Adipose tissue (tissue), 3 donors: ENCODE measurements around the gene GLT8D2. TPM values are rescaled to one million over a fixed set of nuclear protein-coding genes. Genes with fewer than 3 reads are reported as not detected.

Experiments used
- H3K27ac ChIP-seq: one replicate; pipeline ENCODE4 v1.5.1; 2013; ENCODE audit warnings: low read depth, low read length
- WGBS, 3 donors: extraction: QIAGEN DNeasy Blood & Tissue Kit; methylation state at CpG; one replicate each; pipeline ENCODE4 v1.1.7; 2013; 5-methylcytosine and 5-hydroxymethylcytosine counted together
- polyA plus RNA-seq, 3 donors: library from polyadenylated mRNA; stranded (reverse); fragments of 200-250 nt; gene quantifications; one replicate each; pipeline ENCODE4 v1.2.3, GENCODE V29; 2013
- donor health status: healthy with polysubstance abuse.
- donor health status: Bipolar disorder and iron deficiency.
- donor health status: healthy.

Gene GLT8D2
- polyA plus RNA-seq, 3 donors, result 1.0 to 29.4 (median 7.1) TPM

- WGBS, 3 donors, result 11 to 23% (median 22%) methylated on average over 3 of the region's 3 CpGs
- H3K27ac ChIP-seq, result no peak overlapping the region
These were observed 85.2 kb downstream of the GLT8D2 start for GRCh38 chr12:103964805-103965204.

DNA sequence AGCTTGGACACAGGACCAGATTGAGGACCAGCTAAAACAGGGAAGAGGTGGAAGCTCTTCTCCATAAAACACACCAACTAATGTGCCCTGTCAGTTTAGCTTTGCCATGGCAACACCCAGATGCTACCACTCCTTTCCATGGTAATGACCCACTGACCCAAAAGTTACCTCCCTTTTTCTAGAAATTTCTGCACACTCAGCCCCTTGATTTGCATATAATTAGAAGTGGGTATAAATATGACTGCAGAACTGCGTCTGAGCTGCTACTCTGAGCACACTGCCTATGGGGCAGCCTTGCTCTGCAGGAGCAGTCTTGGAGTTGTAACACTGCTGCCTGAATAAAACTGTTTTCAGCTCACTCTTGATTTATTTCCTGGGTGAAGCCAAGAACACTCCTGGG lies 87.5 kb downstream of the GLT8D2 start:
- WGBS, 3 donors, result 42 to 67% (median 46%) methylated on average over 1 of the region's 1 CpG
- no peak overlapping the region for H3K27ac ChIP-seq

- H3K27ac ChIP-seq, result no peak overlapping the region
- WGBS, 3 donors, result 58 to 68% (median 64%) methylated on average over 7 of the region's 7 CpGs
These were observed 89.3 kb downstream of the GLT8D2 start for GRCh38 chr12:103960616-103961227.

DNA sequence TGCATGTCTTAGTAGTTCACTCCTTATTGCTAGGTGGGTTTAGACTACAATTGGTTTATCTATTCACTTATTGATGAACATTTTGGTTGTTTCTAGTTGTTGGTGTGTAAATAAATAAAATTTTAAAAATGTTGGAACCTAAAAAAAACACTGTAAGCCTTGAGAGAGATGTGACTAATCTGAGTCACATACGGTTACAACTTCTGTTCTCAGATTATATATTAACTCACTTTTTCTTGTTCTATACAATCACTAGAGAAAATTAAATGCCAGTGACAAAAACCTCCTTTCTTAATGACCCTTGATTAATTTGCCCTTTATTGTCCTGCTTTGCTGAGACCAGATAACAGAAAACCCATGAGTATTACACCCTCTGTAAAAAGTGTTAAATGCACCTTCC lies 91.4 kb downstream of the GLT8D2 start:
- WGBS, 3 donors, result 40 to 87% (median 83%) methylated on average over 1 of the region's 1 CpG
- H3K27ac ChIP-seq, result no peak overlapping the region

GRCh38 chr12:103957865-103958388 lies 92.1 kb downstream of the GLT8D2 start:
- WGBS, 3 donors, result 78 to 92% (median 88%) methylated on average over 7 of the region's 7 CpGs
- H3K27ac ChIP-seq, result no peak overlapping the region

- WGBS, 3 donors, result 0 to 1% (median 0%) methylated on average over 30 to 31 of the region's 31 CpGs
- H3K27ac ChIP-seq, result no peak overlapping the region
These were observed 93.4 kb downstream of the GLT8D2 start for GRCh38 chr12:103956509-103957027.

DNA sequence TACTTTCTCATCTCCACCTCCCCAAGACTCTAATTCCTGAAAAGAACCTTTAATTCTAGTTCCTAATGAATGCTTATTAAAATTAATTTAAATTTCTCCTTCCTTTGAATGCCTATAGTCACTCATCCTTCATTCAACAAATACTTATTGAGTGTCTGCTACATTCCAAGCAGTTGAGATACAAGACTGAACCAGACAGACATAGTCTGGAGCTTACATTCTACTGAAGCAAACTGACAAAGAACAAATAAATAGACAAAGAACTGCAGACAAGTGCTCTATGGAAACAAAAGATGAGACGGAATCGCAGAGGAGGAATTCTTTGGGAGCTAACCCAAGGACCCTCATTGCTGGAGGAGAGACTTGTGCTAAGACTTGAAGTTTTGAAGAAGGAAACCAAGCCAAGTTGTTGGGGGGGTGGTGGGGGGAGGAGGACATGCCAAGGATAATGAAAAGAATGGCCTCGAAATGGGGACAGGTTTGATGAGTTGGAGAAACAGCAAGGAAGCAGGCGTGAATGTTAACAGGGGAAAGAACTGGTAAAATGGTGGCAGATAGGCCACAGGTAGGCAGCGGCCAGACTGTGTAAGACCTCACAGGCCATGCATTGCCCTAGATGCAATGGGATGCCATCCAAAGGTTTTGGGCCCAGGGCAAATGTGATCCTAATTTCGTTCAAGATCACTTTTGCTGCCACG lies 94.0 kb downstream of the GLT8D2 start:
- WGBS, 3 donors, result 15 to 29% (median 28%) methylated on average over 7 of the region's 7 CpGs
- H3K27ac ChIP-seq, result no peak overlapping the region

GRCh38 chr12:103952497-103952896 lies 97.5 kb downstream of the GLT8D2 start:
- 41 to 55% (median 50%) methylated on average over 1 of the region's 1 CpG for WGBS, 3 donors
- H3K27ac ChIP-seq, result no peak overlapping the region

DNA sequence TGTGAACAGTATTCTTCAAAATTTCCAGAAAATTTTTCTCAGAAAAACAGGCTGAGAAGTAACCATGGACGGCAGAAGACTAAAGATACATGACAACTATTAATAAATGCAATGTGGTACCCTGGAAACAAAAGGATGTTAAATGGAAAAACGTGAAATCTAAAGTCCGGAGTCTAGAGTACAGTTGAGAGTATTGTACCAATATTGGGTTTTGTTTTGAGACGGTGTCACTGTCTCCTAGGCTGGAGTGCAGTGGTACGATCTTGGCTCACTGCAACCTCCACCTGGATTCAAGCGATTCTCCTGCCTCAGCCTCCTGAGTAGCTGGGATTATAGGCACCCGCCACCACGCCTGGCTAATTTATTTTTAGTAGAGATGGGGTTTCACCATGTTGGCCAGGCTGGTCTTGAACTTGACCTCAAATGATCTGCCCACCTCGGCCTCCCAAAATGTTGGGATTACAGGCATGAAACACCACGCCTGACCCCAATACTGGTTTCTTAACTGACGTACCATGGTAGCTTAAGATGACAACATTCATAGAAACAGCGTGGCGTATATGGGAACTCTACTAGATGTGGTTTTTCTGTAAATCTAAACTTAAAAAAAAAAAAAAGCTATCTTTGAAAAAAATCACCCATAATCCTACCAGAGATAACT lies 101.1 kb downstream of the GLT8D2 start:
- 78 to 81% (median 79%) methylated on average over 13 of the region's 13 CpGs for WGBS, 3 donors
- H3K27ac ChIP-seq, result no peak overlapping the region

DNA sequence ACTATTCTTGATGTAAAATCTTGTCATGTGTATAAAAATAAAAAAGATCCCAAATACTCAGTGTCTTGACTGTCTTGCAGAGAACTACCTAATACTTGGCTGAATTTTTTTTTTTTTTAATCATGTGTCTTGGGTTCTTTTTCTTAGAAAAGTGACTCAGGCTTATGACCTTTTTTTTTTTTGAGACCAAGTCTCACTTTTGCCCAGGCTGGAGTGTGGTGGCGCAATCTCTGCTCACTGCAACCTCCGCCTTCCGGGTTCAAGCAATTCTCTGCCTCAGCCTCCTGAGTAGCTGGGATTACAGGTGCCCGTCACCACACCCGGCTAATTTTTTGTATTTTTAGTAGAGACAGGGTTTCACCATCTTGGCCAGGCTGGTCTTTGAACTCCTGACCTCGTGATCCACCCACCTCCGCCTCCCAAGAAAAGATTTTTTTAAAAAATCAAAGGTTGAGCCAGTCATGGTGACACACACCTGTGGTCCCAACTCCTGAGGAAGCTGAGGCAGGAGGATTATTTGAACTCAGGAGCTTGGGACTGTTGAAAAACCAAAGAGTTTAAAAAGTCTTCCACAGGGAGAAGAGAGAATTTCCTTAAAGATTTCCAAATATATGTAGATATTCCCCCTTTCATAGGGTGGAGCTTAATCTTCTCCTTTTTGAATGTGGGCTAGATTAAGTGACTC lies 102.0 kb downstream of the GLT8D2 start:
- 82 to 93% (median 90%) methylated on average over 7 of the region's 7 CpGs for WGBS, 3 donors
- no peak overlapping the region for H3K27ac ChIP-seq

- no peak overlapping the region for H3K27ac ChIP-seq
- 71 to 77% (median 73%) methylated on average over 3 of the region's 3 CpGs for WGBS, 3 donors
These were observed 105.0 kb downstream of the GLT8D2 start for GRCh38 chr12:103944964-103945363.

Other genes starting within 250 kb of the GLT8D2 start
- gene NT5DC3, start 209.0 kb downstream of the GLT8D2 start, polyA plus RNA-seq, result 1 to 10 TPM; 1.1 to 1.3 (median 1.1) TPM
- gene HSP90B1, start 119.8 kb downstream of the GLT8D2 start, polyA plus RNA-seq, result 100 to 1,000 TPM; 309 to 379 (median 310) TPM
- 10 to 100 TPM in 2 of 3 donors, 1 to 10 TPM in 1; 5.2 to 11.4 (median 10.3) TPM for gene TDG, start 84.3 kb downstream of the GLT8D2 start, polyA plus RNA-seq
- 1 to 10 TPM; 4.2 to 6.6 (median 5.8) TPM for gene HCFC2, start 14.3 kb upstream of the GLT8D2 start, polyA plus RNA-seq
- 10 to 100 TPM; 12.3 to 74.5 (median 14.4) TPM for gene NFYB, start 88.0 kb upstream of the GLT8D2 start, polyA plus RNA-seq
- gene TXNRD1, start 165.6 kb upstream of the GLT8D2 start, polyA plus RNA-seq, result 10 to 100 TPM; 12.7 to 72.1 (median 44.7) TPM